PFSK-1 (cell line): ENCODE data around the gene MAEA.

Experiments used
- FOXP2 ChIP-seq: optimal IDR thresholded peaks from 2 replicates; pipeline ENCODE3; 2011; ENCODE audit warnings: borderline replicate concordance, control low read depth, inconsistent platforms; ENCODE audit not compliant: insufficient read depth; ENCODE audit errors: extremely low read length, extremely low read depth
- TAF1 ChIP-seq: IDR thresholded peaks from 2 replicates; pipeline ENCODE4 v1.6.1; 2012; ENCODE audit warnings: low read length, control low read depth, borderline replicate concordance; ENCODE audit not compliant: insufficient read depth

GRCh38 chr4:1269209-1269608 is 20.5 kb upstream of the MAEA start:
- TF ChIP-seq FOXP2 (no peak), TAF1 (no peak)
